Measurements from ENCODE around the gene ABHD2. TPM values are rescaled to one million over a fixed set of nuclear protein-coding genes. Genes with fewer than 3 reads are reported as not detected.

Gene ABHD2
- total RNA-seq, 2 experiments from 2014 or later, result 16.1 to 22.8 TPM

DNA sequence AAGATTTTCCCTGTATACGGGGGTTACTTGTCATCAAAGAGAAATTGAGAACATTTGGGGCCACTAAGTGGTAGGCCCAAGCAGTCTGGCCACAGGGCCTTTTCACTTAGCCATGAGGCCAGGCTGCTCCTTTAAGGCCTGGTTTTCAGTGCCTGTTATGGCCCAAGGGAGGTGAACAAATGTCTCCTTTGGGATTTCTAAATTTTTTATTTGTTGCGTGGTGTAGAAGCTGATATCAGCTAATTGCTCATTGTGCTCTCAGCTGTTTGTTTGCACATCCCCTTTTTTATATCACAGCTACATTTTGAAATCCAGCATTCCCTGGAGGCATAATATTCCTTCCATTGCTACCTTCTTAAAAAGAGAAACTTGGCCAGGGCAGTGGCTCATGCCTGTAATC lies 84.7 kb downstream of the ABHD2 start:
- no TSS peak for BruUV-seq (replicated peaks)
- Histone ChIP-seq H3K9me3 (ENCODE audit: low read length) (no peaks in the 10 kb centered on the region), H3K4me1 (ENCODE audit: insufficient read depth, low read length, poor library complexity, severe bottlenecking) (no peaks in the 10 kb centered on the region), H3K4me3 (ENCODE audit: low read depth, low read length, poor library complexity, severe bottlenecking) (no peak overlapping the region), H3K36me3 (ENCODE audit: insufficient read depth, low read length) (peaks cover 9% of the 10 kb centered on the region; the same call in 1 of the 2 replicates), H3K27ac (ENCODE audit: low read depth, low read length, poor library complexity, severe bottlenecking) (no peak overlapping the region), H2AFZ (ENCODE audit: low read length) (no peak overlapping the region), H3K9me2 (ENCODE audit: insufficient read depth, low read length) (no peaks in the 10 kb centered on the region), H4K20me1 (ENCODE audit: insufficient read depth, low read length) (no peaks in the 10 kb centered on the region), H3K4me2 (ENCODE audit: low read length) (no peak overlapping the region), H3K79me2 (ENCODE audit: insufficient read depth, low read depth, low read length) (no peaks in the 10 kb centered on the region)
- no peak for DNase-seq (ENCODE audit: low spot score)
- ChIA-PET CTCF (ENCODE audit: unreplicated experiment) (no interaction called here), POLR2A (no interaction called here)
- intact Hi-C loops (cut with micrococcal nuclease; ENCODE audit: unreplicated experiment), result no loop called here
- no peak for TF ChIP-seq EZH2phosphoT487 (IDR thresholded peaks at IDR 0.05; ENCODE audit: borderline replicate concordance, low read depth, low read length)
- TF ChIP-seq, protein P1, sequence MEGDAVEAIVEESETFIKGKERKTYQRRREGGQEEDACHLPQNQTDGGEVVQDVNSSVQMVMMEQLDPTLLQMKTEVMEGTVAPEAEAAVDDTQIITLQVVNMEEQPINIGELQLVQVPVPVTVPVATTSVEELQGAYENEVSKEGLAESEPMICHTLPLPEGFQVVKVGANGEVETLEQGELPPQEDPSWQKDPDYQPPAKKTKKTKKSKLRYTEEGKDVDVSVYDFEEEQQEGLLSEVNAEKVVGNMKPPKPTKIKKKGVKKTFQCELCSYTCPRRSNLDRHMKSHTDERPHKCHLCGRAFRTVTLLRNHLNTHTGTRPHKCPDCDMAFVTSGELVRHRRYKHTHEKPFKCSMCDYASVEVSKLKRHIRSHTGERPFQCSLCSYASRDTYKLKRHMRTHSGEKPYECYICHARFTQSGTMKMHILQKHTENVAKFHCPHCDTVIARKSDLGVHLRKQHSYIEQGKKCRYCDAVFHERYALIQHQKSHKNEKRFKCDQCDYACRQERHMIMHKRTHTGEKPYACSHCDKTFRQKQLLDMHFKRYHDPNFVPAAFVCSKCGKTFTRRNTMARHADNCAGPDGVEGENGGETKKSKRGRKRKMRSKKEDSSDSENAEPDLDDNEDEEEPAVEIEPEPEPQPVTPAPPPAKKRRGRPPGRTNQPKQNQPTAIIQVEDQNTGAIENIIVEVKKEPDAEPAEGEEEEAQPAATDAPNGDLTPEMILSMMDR (conservative IDR thresholded peaks at IDR 0.05; ENCODE audit: low read length), result no peak

DNA sequence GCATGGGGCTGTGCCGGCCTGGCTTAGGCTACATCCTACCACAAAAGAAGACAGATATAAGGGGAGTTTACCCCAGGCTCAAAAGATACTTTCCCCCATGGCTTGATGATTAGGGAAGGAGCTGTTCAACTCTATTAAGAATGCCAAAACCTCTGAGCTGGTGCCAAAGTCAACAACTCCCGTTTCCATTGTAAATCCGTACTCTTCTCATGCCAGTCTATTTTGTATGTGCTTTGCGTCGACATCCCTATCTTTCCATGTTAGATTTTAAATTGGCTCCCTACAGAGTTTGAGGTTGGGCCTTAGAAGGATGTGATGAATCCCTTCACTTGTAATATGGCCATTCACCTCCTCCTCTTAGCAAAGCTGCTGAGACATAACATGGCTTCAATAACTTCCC lies 86.2 kb downstream of the ABHD2 start:
- H3K4me1 ChIP-seq (ENCODE audit: insufficient read depth, low read length, poor library complexity, severe bottlenecking), result no peaks in the 10 kb centered on the region
- intact Hi-C loops (cut with micrococcal nuclease; ENCODE audit: unreplicated experiment), result no loop called here
- DNase-seq (ENCODE audit: low spot score), result no peak
- H3K4me3 ChIP-seq (ENCODE audit: low read depth, low read length, poor library complexity, severe bottlenecking), result no peak overlapping the region
- no peaks in the 10 kb centered on the region for H3K79me2 ChIP-seq (ENCODE audit: insufficient read depth, low read depth, low read length)
- peaks cover 11% of the 10 kb centered on the region; the same call in 1 of the 2 replicates for H3K36me3 ChIP-seq (ENCODE audit: insufficient read depth, low read length)
- no peak overlapping the region for H3K27ac ChIP-seq (ENCODE audit: low read depth, low read length, poor library complexity, severe bottlenecking)
- ChIA-PET POLR2A (interaction anchor here (0.6 kb wide), 1 partner anchor 120 kb away, joined by 4 read pairs; no protein-coding TSS in a partner anchor), CTCF (ENCODE audit: unreplicated experiment) (interaction anchor here (1.0 kb wide), 1 partner anchor 100 kb away, joined by 3 read pairs; no protein-coding TSS in a partner anchor)
- H4K20me1 ChIP-seq (ENCODE audit: insufficient read depth, low read length), result no peaks in the 10 kb centered on the region
- no TSS peak for BruUV-seq (replicated peaks)
- H2AFZ ChIP-seq (ENCODE audit: low read length), result no peak overlapping the region
- H3K9me2 ChIP-seq (ENCODE audit: insufficient read depth, low read length), result no peaks in the 10 kb centered on the region
- no peaks in the 10 kb centered on the region for H3K9me3 ChIP-seq (ENCODE audit: low read length)
- H3K4me2 ChIP-seq (ENCODE audit: low read length), result no peak overlapping the region
- TF ChIP-seq, protein P1 (conservative IDR thresholded peaks at IDR 0.05; ENCODE audit: low read length), result no peak
- TF ChIP-seq EZH2phosphoT487 (IDR thresholded peaks at IDR 0.05; ENCODE audit: borderline replicate concordance, low read depth, low read length), result no peak

DNA sequence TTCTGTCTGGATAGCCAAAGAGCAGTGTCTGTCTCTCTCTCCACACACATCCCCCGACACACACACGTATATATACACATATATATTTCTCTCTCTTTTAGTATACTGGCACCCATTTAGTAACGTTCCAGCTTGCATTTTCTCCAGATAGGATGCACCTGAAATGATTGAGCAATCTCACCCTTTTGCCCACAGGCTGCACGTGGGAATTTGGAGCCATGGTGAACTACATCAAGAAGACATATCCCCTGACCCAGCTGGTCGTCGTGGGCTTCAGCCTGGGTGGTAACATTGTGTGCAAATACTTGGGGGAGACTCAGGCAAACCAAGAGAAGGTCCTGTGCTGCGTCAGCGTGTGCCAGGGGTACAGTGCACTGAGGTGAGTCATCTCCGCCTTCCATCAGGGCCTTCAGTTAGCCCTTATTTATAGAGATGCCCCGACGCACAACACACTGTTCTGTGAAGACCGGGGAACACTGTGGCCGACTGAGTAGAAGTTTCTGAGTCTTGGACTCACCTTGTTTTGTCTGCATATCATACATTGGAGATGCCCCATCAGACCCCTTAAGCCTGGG lies 87.4 kb downstream of the ABHD2 start:
- no peaks in the 10 kb centered on the region for H4K20me1 ChIP-seq (ENCODE audit: insufficient read depth, low read length)
- CTCF ChIA-PET (ENCODE audit: unreplicated experiment), result no interaction called here
- no peak for DNase-seq (ENCODE audit: low spot score)
- no TSS peak for BruUV-seq (replicated peaks)
- no peak overlapping the region for H3K4me3 ChIP-seq (ENCODE audit: low read depth, low read length, poor library complexity, severe bottlenecking)
- POLR2A ChIA-PET, result no interaction called here
- no peak overlapping the region for H2AFZ ChIP-seq (ENCODE audit: low read length)
- H3K4me2 ChIP-seq (ENCODE audit: low read length), result no peak overlapping the region
- H3K9me2 ChIP-seq (ENCODE audit: insufficient read depth, low read length), result no peaks in the 10 kb centered on the region
- H3K27ac ChIP-seq (ENCODE audit: low read depth, low read length, poor library complexity, severe bottlenecking), result no peak overlapping the region
- H3K4me1 ChIP-seq (ENCODE audit: insufficient read depth, low read length, poor library complexity, severe bottlenecking), result no peaks in the 10 kb centered on the region
- peaks cover 11% of the 10 kb centered on the region; the same call in 1 of the 2 replicates for H3K36me3 ChIP-seq (ENCODE audit: insufficient read depth, low read length)
- intact Hi-C loops (cut with micrococcal nuclease; ENCODE audit: unreplicated experiment), result no loop called here
- no peaks in the 10 kb centered on the region for H3K9me3 ChIP-seq (ENCODE audit: low read length)
- TF ChIP-seq, protein P1 (conservative IDR thresholded peaks at IDR 0.05; ENCODE audit: low read length), result no peak
- TF ChIP-seq EZH2phosphoT487 (IDR thresholded peaks at IDR 0.05; ENCODE audit: borderline replicate concordance, low read depth, low read length), result no peak
- no peaks in the 10 kb centered on the region for H3K79me2 ChIP-seq (ENCODE audit: insufficient read depth, low read depth, low read length)

All from OCI-LY7 (cell line).